Natural killer cell (primary cell): ENCODE measurements around the gene TEAD1. TPM values are rescaled to one million over a fixed set of nuclear protein-coding genes. Genes with fewer than 3 reads are reported as not detected.

ENCODE experiments used
- ATAC-seq, 3 donors: fragments of 150-1000 bp in 2 of 3; fragments of 200-7000 bp in 1 of 3; cut with Tn5 transposase; 1 replicate in 1 of 3; 2 replicates in 2 of 3; pipeline ENCODE4 v1.10.0; 2021; ENCODE audit warnings: mild to moderate bottlenecking in 2 of 3, moderate library complexity in 2 of 3
- DNase-seq, 2 donors: peaks; one replicate each; pipeline versions ENCODE4 v3.0.0 to v3.0.0-alpha.2; 2013 to 2021; ENCODE audit warnings: mixed read lengths in 1 of 2
- H3K27ac ChIP-seq: one replicate; pipeline ENCODE4 v1.5.1; 2013; ENCODE audit warnings: mild to moderate bottlenecking, low read length
- H3K27me3 ChIP-seq: one replicate; pipeline ENCODE4 v1.6.1; 2013; ENCODE audit warnings: low read length; ENCODE audit not compliant: control insufficient read depth, insufficient read depth
- H3K36me3 ChIP-seq: one replicate; pipeline ENCODE4 v1.6.1; 2013; ENCODE audit warnings: low read length; ENCODE audit not compliant: control insufficient read depth, insufficient read depth
- H3K4me1 ChIP-seq: one replicate; pipeline ENCODE4 v1.6.1; 2013; ENCODE audit warnings: low read length; ENCODE audit not compliant: control insufficient read depth, insufficient read depth
- H3K4me3 ChIP-seq: one replicate; pipeline ENCODE4 v1.5.1; 2013; ENCODE audit warnings: low read length
- H3K9me3 ChIP-seq: one replicate; pipeline ENCODE4 v1.6.1; 2013; ENCODE audit warnings: low read length; ENCODE audit not compliant: control insufficient read depth, insufficient read depth
- H3K27ac Mint-ChIP-seq, 2 donors: one replicate each; pipeline ENCODE4 v1.8.0; 2022; ENCODE audit warnings: mild to moderate bottlenecking in 2 of 2, mixed read lengths in 2 of 2, moderate library complexity in 1 of 2
- H3K27me3 Mint-ChIP-seq, 2 donors: one replicate each; pipeline ENCODE4 v1.8.0; 2022; ENCODE audit warnings: low read depth in 2 of 2, mixed read lengths in 2 of 2
- H3K36me3 Mint-ChIP-seq: one replicate; pipeline ENCODE4 v1.8.0; 2022; ENCODE audit warnings: mixed read lengths
- H3K4me1 Mint-ChIP-seq, 2 donors: one replicate each; pipeline ENCODE4 v1.8.0; 2022; ENCODE audit warnings: mixed read lengths in 2 of 2
- H3K4me3 Mint-ChIP-seq: one replicate; pipeline ENCODE4 v1.8.0; 2022; ENCODE audit warnings: mild to moderate bottlenecking, moderate library complexity, mixed read lengths
- H3K9me3 Mint-ChIP-seq, 2 donors: one replicate each; pipeline ENCODE4 v1.8.0; 2022; ENCODE audit warnings: mixed read lengths in 2 of 2
- CTCF ChIP-seq: fragments of 200-600 bp; IDR thresholded peaks from one replicate; pipeline ENCODE4 v1.8.0; 2022; ENCODE audit warnings: antibody characterized with exemption
- WGBS: methylation state at CpG from one replicate; pipeline ENCODE4 v1.1.7; 2013; ENCODE audit warnings: missing lambda C conversion rate; ENCODE audit not compliant: insufficient coverage; 5-methylcytosine and 5-hydroxymethylcytosine counted together
- intact Hi-C: fragments of 100-400 bp; cut with micrococcal nuclease; formaldehyde crosslinking; loops from one replicate; pipeline ENCODE4 v1.14.2; 2022
- total RNA-seq, 4 donors: library from RNA; stranded (reverse); fragments of 120-200 nt in 1 of 4; gene quantifications; one replicate each; pipeline versions ENCODE4 v1.2.3 to v1.2.4, GENCODE V29; 2013 to 2022

Gene TEAD1
- total RNA-seq, 3 donors from 2014 or later (not counting 1 experiment from before 2014, with no cell fraction given): not detected

GRCh38 chr11:12800871-12801270, 126.7 kb downstream of the TEAD1 start:
- H3K27ac ChIP-seq: no peak overlapping the region
- ATAC-seq: no peak
- no peaks in the 10 kb centered on the region for H3K36me3 Mint-ChIP-seq
- H3K27ac Mint-ChIP-seq: no peak overlapping the region
- no peak for DNase-seq
- no peak for TF ChIP-seq CTCF
- no peak overlapping the region for H3K4me3 Mint-ChIP-seq
- peaks cover 27 to 79% of the 10 kb centered on the region in 2 donors for H3K27me3 Mint-ChIP-seq
- intact Hi-C loops: no loop called here
- H3K36me3 ChIP-seq: no peaks in the 10 kb centered on the region
- no peaks in the 10 kb centered on the region for H3K9me3 ChIP-seq
- no peaks in the 10 kb centered on the region for H3K4me1 Mint-ChIP-seq
- WGBS: 57% methylated on average over 2 of the region's 2 CpGs
- no peaks in the 10 kb centered on the region for H3K4me1 ChIP-seq
- no peaks in the 10 kb centered on the region for H3K9me3 Mint-ChIP-seq
- H3K4me3 ChIP-seq: no peak overlapping the region
- peaks cover 5% of the 10 kb centered on the region for H3K27me3 ChIP-seq

- Mint-ChIP-seq H3K9me3 (no peaks in the 10 kb centered on the region), H3K4me3 (no peak overlapping the region), H3K36me3 (no peaks in the 10 kb centered on the region)
Measured at GRCh38 chr11:12801976-12802375, 127.8 kb downstream of the TEAD1 start.

DNA sequence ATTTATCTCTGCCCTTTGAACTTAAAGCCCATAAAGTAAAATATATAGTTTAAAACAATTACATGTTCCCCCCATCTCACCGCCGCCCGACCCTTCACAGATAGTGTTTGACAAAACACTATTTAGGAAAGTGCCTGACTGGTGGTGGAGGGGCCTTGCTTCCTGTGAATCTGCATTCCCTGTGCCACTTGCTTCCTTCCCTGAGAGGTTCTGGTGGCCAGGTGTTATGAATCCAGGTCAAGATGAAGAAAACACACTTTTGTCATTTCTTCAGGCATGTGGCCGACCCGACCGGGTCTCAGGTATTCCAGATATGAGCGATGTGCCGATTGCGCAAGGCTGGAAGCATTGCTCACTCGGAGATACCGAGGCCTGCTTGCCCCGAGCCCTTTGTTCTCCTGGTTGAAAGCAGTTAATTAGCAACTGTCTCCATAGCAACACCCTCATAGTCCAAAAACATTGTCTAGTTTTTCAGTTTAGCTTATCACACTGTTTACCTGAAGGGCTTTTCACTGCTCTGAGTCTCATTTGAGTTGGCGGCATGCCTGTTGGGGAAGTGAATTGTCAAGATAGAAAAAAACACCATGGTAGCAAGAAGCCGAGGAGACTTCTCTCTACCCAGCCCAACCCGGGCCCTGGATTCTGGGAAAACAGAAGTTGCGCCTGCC, 128.3 kb downstream of the TEAD1 start:
- no peaks in the 10 kb centered on the region for H3K36me3 ChIP-seq
- intact Hi-C loops: no loop called here
- no peak overlapping the region for H3K27ac ChIP-seq
- peaks cover 5% of the 10 kb centered on the region for H3K27me3 ChIP-seq
- no peak overlapping the region for H3K4me3 ChIP-seq
- Mint-ChIP-seq H3K27me3 (peaks cover 25 to 90% of the 10 kb centered on the region in 2 donors), H3K27ac (no peak overlapping the region), H3K4me1 (no peaks in the 10 kb centered on the region), H3K4me3 (no peak overlapping the region), H3K9me3 (no peaks in the 10 kb centered on the region), H3K36me3 (no peaks in the 10 kb centered on the region)
- DNase-seq: no peak
- 79% methylated on average over 16 of the region's 16 CpGs for whole genome bisulfite sequencing
- H3K4me1 ChIP-seq: no peaks in the 10 kb centered on the region
- no peaks in the 10 kb centered on the region for H3K9me3 ChIP-seq
- no peak for ATAC-seq
- TF ChIP-seq CTCF: no peak

More at GRCh38 chr11:12801976-12802375, 127.8 kb downstream of the TEAD1 start:
- DNase-seq: no peak
- H3K27me3 Mint-ChIP-seq: peaks cover 27 to 88% of the 10 kb centered on the region in 2 donors
- H3K27ac Mint-ChIP-seq: no peak overlapping the region
- Histone ChIP-seq H3K9me3 (no peaks in the 10 kb centered on the region), H3K36me3 (no peaks in the 10 kb centered on the region), H3K27me3 (peaks cover 5% of the 10 kb centered on the region), H3K27ac (no peak overlapping the region), H3K4me1 (no peaks in the 10 kb centered on the region), H3K4me3 (no peak overlapping the region)
- no peaks in the 10 kb centered on the region for H3K4me1 Mint-ChIP-seq
- no peak for TF ChIP-seq CTCF
- ATAC-seq: no peak
- WGBS: no CpG with 5 or more reads among the region's 1 CpG
- intact Hi-C loops: no loop called here
